ENCODE data around the gene MICAL1.

DNA sequence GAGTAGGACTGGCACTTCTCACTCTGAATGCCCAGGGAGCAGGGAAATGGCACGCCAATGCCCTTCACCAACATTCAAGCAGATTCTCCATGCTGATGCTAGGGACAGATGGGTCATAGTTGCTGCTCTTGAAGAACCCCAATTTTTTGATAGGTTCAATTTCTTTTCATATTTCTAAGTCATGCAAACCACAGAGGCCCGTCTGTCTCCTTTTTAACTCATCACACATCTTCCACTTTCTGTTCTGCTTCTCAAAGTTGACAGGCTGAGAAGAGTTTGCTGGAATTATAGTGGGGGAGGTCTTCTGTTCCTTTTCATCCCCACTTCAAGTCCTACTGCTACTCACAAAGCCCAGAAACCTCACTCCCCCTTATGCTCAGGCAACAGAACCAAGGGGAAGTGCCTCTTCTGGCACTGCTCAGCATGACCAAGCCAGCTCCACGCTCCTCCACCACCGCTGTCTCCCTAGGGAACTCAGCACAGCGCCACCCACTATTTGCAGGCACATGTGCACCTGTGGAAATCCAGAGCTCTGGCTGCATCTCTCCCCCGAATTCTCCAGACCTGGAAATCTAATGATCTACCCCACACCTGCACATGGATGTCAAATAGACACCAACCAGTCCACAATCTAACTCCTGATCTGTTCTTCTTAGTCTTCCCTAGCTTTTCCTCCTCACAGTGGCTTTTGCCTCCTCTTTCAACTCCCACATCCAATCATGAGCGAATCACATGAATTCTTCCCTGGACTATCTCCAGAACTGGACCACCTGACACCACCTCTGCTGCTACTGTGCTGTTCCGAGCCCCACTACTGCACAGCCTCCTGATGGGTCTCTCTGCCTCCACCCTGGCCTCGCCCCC is 16.8 kb upstream of the MICAL1 start:
- no peak for TF ChIP-seq GATA2 (IDR thresholded peaks at IDR 0.05; ENCODE audit: low read depth, low read length)
- no peak for TF ChIP-seq GATA3 (IDR thresholded peaks at IDR 0.05; ENCODE audit: low read depth, low read length)

Measured in SH-SY5Y (cell line).